Naive B cell (primary cell): ENCODE measurements around the gene SRGAP2C. TPM values are rescaled to one million over a fixed set of nuclear protein-coding genes. Genes with fewer than 3 reads are reported as not detected.
"Not testable (repeated sequence)": the region's sequence is repeated elsewhere in the genome, so short reads cannot be mapped to it uniquely, and the experiment has no call there.

Experiments used
- ATAC-seq, 2 donors: fragments of 150-1000 bp; cut with Tn5 transposase; 2 replicates each; pipeline ENCODE4 v1.10.0; 2021; ENCODE audit warnings: low read depth in 2 of 2, mild to moderate bottlenecking in 2 of 2, moderate library complexity in 2 of 2
- DNase-seq: peaks from one replicate; pipeline ENCODE4 v3.0.0; 2022
- H3K27ac Mint-ChIP-seq, 6 donors: one replicate each; pipeline ENCODE4 v1.8.0; 2020 to 2022; ENCODE audit warnings: mild to moderate bottlenecking in 6 of 6, mixed read lengths in 6 of 6, moderate library complexity in 5 of 6, inconsistent platforms in 2 of 6
- H3K27me3 Mint-ChIP-seq, 3 donors: one replicate each; pipeline ENCODE4 v1.8.0; 2021 to 2022; ENCODE audit warnings: mixed read lengths in 3 of 3, mild to moderate bottlenecking in 1 of 3
- H3K36me3 Mint-ChIP-seq, 2 donors: one replicate each; pipeline ENCODE4 v1.8.0; 2020 to 2022; ENCODE audit warnings: mixed read lengths in 2 of 2, inconsistent platforms in 1 of 2, mild to moderate bottlenecking in 1 of 2
- H3K4me1 Mint-ChIP-seq, 3 donors: one replicate each; pipeline ENCODE4 v1.8.0; 2020 to 2022; ENCODE audit warnings: mixed read lengths in 3 of 3, inconsistent platforms in 1 of 3, mild to moderate bottlenecking in 1 of 3, moderate library complexity in 1 of 3
- H3K4me3 Mint-ChIP-seq, 8 donors: one replicate each; pipeline ENCODE4 v1.8.0; 2020 to 2022; ENCODE audit warnings: mild to moderate bottlenecking in 8 of 8, mixed read lengths in 8 of 8, moderate library complexity in 8 of 8, inconsistent platforms in 2 of 8
- H3K9me3 Mint-ChIP-seq, 7 donors: one replicate each; pipeline ENCODE4 v1.8.0; 2020 to 2022; ENCODE audit warnings: mixed read lengths in 7 of 7, mild to moderate bottlenecking in 5 of 7, inconsistent platforms in 2 of 7, moderate library complexity in 1 of 7
- polyA plus RNA-seq, 6 donors: library from polyadenylated mRNA; unstranded; fragments of 300-500 nt; fragmentation: Illumina TruSeq; gene quantifications; one replicate each; pipeline ENCODE4 v1.2.3, GENCODE V29; 2021; ENCODE audit warnings: low read depth in 6 of 6

The SRGAP2C gene
- polyA plus RNA-seq, 6 donors from 2014 or later = 1.3 to 2.7 (median 2.0) TPM

GRCh38 chr1:121386319-121386948 is 201.7 kb downstream of the SRGAP2C start:
- H3K9me3 Mint-ChIP-seq, DNase-seq, H3K36me3 Mint-ChIP-seq, ATAC-seq, H3K27me3 Mint-ChIP-seq, H3K27ac Mint-ChIP-seq, H3K4me1 Mint-ChIP-seq, H3K4me3 Mint-ChIP-seq: not testable (repeated sequence)

DNA sequence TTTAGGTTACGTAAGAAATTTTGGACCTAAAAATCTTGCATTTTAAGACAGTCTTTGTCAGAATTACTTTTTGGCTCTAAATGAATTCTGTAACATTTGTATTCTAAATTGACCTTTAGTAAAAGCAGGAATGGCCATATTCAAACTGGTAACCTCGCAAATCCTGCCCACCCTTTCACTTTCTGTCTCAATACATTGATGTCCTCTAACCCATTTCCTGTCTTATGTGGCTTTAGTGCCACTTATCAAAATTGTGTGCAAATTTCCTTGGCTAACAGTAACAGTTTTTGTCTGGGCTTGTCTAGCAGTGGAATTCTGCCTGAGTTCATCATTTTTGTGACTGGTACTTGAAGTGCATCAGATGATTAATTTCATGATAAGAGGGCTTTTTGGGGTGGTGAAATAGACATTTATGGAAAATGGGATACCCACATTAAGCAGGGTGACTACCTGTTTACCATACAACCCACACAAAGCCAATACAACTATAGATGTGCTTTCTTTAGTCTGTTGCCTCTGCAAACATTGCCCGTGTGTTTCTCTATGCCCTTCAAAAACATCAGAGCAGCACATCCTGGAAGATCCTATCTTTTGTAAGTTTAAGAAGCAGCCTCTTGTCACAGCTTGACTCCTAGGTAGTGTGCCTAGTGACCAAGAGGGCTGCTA is 205.3 kb downstream of the SRGAP2C start:
- not testable (repeated sequence) for H3K4me3 Mint-ChIP-seq

DNA sequence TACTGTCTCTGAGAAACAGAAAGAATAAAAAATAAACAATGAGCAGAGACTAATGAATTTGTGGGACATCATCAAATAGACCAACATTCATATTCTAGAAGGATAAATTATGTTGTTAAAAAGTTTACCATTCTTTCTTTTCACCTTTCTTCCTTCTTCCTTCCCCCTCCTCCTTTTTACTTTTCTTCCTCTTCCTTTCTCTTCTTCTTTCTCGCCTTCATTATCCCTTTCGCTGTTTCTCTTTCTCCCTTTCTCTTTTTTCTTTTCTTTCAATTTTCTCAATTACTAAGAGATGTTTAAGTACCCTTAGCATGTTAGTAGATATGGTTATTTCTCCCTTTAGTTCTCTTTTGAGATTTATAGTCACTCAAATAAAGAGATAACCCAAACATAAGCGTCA is 207.4 kb downstream of the SRGAP2C start:
- H3K27ac Mint-ChIP-seq = peak overlapping the region in 1 of 6 donors; percentile 1
- H3K9me3 Mint-ChIP-seq, H3K27me3 Mint-ChIP-seq, DNase-seq, H3K4me3 Mint-ChIP-seq, ATAC-seq, H3K36me3 Mint-ChIP-seq, H3K4me1 Mint-ChIP-seq: not testable (repeated sequence)

More for the DNA sequence above, 205.3 kb downstream of the SRGAP2C start:
- DNase-seq, H3K27me3 Mint-ChIP-seq, H3K27ac Mint-ChIP-seq, H3K4me1 Mint-ChIP-seq, ATAC-seq, H3K9me3 Mint-ChIP-seq, H3K36me3 Mint-ChIP-seq: not testable (repeated sequence)

- ATAC-seq, H3K4me1 Mint-ChIP-seq, DNase-seq: not testable (repeated sequence)
- peak overlapping the region; percentile 77 to 94 (median 83) for H3K4me3 Mint-ChIP-seq
- peaks cover 5 to 19% (median 18%) of the 10 kb centered on the region in 3 donors for H3K27me3 Mint-ChIP-seq
- H3K9me3 Mint-ChIP-seq = peaks cover 8 to 10% (median 9%) of the 10 kb centered on the region in 7 donors
- H3K36me3 Mint-ChIP-seq = peaks cover 9 to 11% of the 10 kb centered on the region in 2 donors
- peak overlapping the region in 2 of 6 donors; percentile 49 to 83 for H3K27ac Mint-ChIP-seq
Observed at GRCh38 chr1:121395718-121396201, 211.0 kb downstream of the SRGAP2C start.

GRCh38 chr1:121396335-121397081 is 211.7 kb downstream of the SRGAP2C start:
- Mint-ChIP-seq H3K4me1 (peaks cover 12 to 16% (median 14%) of the 10 kb centered on the region in 3 donors), H3K27ac (peak overlapping the region in 3 of 6 donors; percentile 42 to 93 (median 86)), H3K4me3 (peak overlapping the region; percentile 80 to 95 (median 91)), H3K9me3 (peaks cover 11 to 18% (median 15%) of the 10 kb centered on the region in 7 donors), H3K27me3 (peaks cover 11 to 24% (median 23%) of the 10 kb centered on the region in 3 donors), H3K36me3 (peaks cover 16 to 18% of the 10 kb centered on the region in 2 donors)
- ATAC-seq, DNase-seq: not testable (repeated sequence)

- not testable (repeated sequence) for DNase-seq, ATAC-seq
- Mint-ChIP-seq H3K36me3 (peaks cover 16 to 19% of the 10 kb centered on the region in 2 donors), H3K27ac (peak overlapping the region in 3 of 6 donors; percentile 6 to 93 (median 86)), H3K9me3 (peaks cover 11 to 18% (median 15%) of the 10 kb centered on the region in 7 donors), H3K27me3 (peaks cover 11 to 24% (median 23%) of the 10 kb centered on the region in 3 donors), H3K4me1 (peaks cover 12 to 16% (median 14%) of the 10 kb centered on the region in 3 donors), H3K4me3 (peak overlapping the region; percentile 80 to 95 (median 91))
Observed at GRCh38 chr1:121397101-121397500, 212.3 kb downstream of the SRGAP2C start.

- ATAC-seq, DNase-seq, H3K4me3 Mint-ChIP-seq, H3K27ac Mint-ChIP-seq: not testable (repeated sequence)
- peaks cover 11 to 24% (median 23%) of the 10 kb centered on the region in 3 donors for H3K27me3 Mint-ChIP-seq
- peaks cover 16 to 19% of the 10 kb centered on the region in 2 donors for H3K36me3 Mint-ChIP-seq
- H3K4me1 Mint-ChIP-seq = peaks cover 12 to 16% (median 14%) of the 10 kb centered on the region in 3 donors
- H3K9me3 Mint-ChIP-seq = peaks cover 12 to 20% (median 17%) of the 10 kb centered on the region in 7 donors
Observed at GRCh38 chr1:121399193-121399592, 214.4 kb downstream of the SRGAP2C start.

GRCh38 chr1:121400108-121400507 is 215.3 kb downstream of the SRGAP2C start:
- Mint-ChIP-seq H3K27me3 (peaks cover 11 to 24% (median 23%) of the 10 kb centered on the region in 3 donors), H3K4me1 (peaks cover 12 to 16% (median 14%) of the 10 kb centered on the region in 3 donors), H3K9me3 (peaks cover 12 to 20% (median 17%) of the 10 kb centered on the region in 7 donors), H3K4me3 (peak overlapping the region in 3 of 8 donors; percentile 12 to 59 (median 55)), H3K27ac (peak overlapping the region in 3 of 6 donors; percentile 2 to 67 (median 67)), H3K36me3 (peaks cover 16 to 19% of the 10 kb centered on the region in 2 donors)
- DNase-seq, ATAC-seq: not testable (repeated sequence)

GRCh38 chr1:121400541-121401310 is 216.0 kb downstream of the SRGAP2C start:
- not testable (repeated sequence) for ATAC-seq

DNA sequence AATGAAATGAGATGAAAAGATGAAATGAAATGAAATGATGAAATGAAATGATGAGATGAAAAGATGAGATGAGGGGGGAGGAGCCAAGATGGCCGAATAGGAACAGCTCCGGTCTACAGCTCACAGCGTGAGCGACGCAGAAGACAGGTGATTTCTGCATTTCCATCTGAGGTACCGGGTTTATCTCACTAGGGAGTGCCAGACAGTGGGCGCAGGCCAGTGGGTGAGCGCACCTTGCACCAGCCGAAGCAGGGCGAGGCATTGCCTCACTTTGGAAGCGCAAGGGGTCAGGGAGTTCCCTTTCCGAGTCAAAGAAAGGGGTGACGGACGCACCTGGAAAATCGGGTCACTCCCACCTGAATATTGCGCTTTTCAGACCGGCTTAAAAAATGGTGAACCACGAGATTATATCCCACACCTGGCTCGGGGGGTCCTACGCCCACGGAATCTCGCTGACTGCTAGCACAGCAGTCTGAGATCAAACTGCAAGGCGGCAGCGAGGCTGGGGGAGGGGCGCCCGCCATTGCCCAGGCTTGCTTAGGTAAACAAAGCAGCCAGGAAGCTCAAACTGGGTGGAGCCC is 216.7 kb downstream of the SRGAP2C start:
- not testable (repeated sequence) for DNase-seq, ATAC-seq
- Mint-ChIP-seq H3K4me1 (peaks cover 10 to 16% (median 12%) of the 10 kb centered on the region in 3 donors), H3K4me3 (peak overlapping the region; percentile 36 to 83 (median 69)), H3K36me3 (peaks cover 16 to 19% of the 10 kb centered on the region in 2 donors), H3K27me3 (peaks cover 11 to 22% (median 22%) of the 10 kb centered on the region in 3 donors), H3K9me3 (peaks cover 12 to 20% (median 17%) of the 10 kb centered on the region in 7 donors), H3K27ac (peak overlapping the region in 2 of 6 donors; percentile 1 to 67)

More at GRCh38 chr1:121400541-121401310, 216.0 kb downstream of the SRGAP2C start:
- H3K4me3 Mint-ChIP-seq = peak overlapping the region in 7 of 8 donors; percentile 36 to 81 (median 62)
- H3K4me1 Mint-ChIP-seq = peaks cover 11 to 16% (median 14%) of the 10 kb centered on the region in 3 donors
- DNase-seq = not testable (repeated sequence)
- peaks cover 11 to 24% (median 23%) of the 10 kb centered on the region in 3 donors for H3K27me3 Mint-ChIP-seq
- H3K27ac Mint-ChIP-seq = peak overlapping the region in 4 of 6 donors; percentile 5 to 92 (median 53)
- peaks cover 16 to 19% of the 10 kb centered on the region in 2 donors for H3K36me3 Mint-ChIP-seq
- peaks cover 12 to 20% (median 17%) of the 10 kb centered on the region in 7 donors for H3K9me3 Mint-ChIP-seq

GRCh38 chr1:121403254-121403653 is 218.5 kb downstream of the SRGAP2C start:
- not testable (repeated sequence) for DNase-seq, H3K27ac Mint-ChIP-seq, ATAC-seq
- Mint-ChIP-seq H3K36me3 (peaks cover 16 to 19% of the 10 kb centered on the region in 2 donors), H3K4me1 (peaks cover 10 to 16% (median 13%) of the 10 kb centered on the region in 3 donors), H3K9me3 (peaks cover 12 to 20% (median 17%) of the 10 kb centered on the region in 7 donors), H3K27me3 (peaks cover 11 to 16% (median 15%) of the 10 kb centered on the region in 3 donors), H3K4me3 (peak overlapping the region in 1 of 8 donors; percentile 10)
